ENCODE results near the gene PITX2.
"Not testable (repeated sequence)": the region's sequence is repeated elsewhere in the genome, so short reads cannot be mapped to it uniquely, and the experiment has no call there.

The PITX2 gene

GRCh38 chr4:110610620-110610939, 12.3 kb downstream of the PITX2 start:
- DNase-seq, result no peak

GRCh38 chr4:110609044-110609750, 13.7 kb downstream of the PITX2 start:
- no peak for DNase-seq

DNA sequence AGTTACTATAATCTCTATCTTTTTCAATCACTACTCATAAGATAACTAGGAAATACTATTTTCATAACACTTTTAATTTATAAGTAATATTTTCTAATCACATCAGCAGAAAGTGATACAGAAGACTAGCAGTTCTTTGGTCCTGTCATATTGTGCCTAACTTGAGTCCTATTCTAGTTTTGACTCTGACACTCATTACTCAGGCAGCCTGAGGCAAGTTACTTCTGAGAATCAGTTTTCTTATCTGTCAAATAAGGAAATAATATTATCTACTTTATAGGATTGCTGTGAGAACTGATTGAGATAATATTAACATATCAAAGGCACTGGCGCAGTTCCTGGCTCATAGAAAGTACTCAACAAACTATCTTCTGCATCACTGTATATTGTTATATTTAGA, 17.8 kb downstream of the PITX2 start:
- DNase-seq, result no peak

GRCh38 chr4:110602061-110602460, 20.8 kb downstream of the PITX2 start:
- no peak for DNase-seq

GRCh38 chr4:110597582-110597981, 25.3 kb downstream of the PITX2 start:
- no peak for DNase-seq

GRCh38 chr4:110596431-110596830, 26.4 kb downstream of the PITX2 start:
- DNase-seq, result no peak

GRCh38 chr4:110595583-110595982, 27.3 kb downstream of the PITX2 start:
- DNase-seq, result no peak

DNA sequence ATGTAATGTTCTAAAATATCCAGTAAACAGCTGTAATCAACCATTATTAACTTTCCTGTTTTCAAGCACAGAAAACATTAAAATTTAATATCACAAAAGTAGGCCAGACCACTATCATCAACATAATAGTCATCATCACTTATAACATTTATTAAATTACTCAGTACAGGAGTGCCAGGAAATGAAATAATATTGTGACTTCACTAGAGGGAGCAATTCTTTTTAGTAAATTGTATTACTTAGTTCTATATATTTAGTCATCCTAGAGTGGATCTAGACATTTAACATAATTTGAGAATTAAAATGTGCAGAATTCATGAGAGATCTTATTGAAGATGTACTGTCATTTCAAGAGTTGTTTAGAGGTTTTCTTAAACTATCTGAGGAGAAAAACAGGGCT, 33.6 kb downstream of the PITX2 start:
- no peak for DNase-seq

DNA sequence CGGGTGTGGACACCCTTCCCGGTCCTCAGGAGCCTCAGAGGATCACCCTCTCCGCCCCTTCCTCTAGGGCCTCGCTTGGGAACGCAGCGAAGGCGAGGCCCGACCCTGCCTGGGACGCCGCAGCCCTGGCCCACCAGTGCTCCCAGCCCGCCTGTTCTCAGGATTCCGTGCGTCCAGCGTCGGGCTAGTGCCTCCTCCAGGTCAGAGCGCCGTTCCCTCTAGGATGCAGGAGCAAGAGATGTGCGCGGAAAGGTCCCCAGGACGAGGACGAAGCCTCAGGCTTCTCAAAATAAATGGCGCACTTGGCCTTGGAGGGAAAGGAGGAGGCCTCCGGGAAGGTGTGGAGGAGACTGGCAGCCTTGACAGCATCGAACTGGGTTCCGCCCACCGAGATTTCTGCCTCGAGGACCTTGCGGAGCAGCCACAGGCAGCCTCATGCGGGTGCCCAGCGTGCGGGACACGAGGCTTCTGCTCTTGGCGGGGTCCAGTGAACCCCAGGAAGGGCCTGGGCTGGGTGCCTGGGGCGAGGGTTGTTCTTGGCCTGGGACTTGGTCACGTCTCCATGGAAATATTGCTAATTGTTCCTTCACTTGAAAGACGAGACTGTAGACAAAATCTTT, 35.1 kb downstream of the PITX2 start:
- DNase-seq, result no peak

DNA sequence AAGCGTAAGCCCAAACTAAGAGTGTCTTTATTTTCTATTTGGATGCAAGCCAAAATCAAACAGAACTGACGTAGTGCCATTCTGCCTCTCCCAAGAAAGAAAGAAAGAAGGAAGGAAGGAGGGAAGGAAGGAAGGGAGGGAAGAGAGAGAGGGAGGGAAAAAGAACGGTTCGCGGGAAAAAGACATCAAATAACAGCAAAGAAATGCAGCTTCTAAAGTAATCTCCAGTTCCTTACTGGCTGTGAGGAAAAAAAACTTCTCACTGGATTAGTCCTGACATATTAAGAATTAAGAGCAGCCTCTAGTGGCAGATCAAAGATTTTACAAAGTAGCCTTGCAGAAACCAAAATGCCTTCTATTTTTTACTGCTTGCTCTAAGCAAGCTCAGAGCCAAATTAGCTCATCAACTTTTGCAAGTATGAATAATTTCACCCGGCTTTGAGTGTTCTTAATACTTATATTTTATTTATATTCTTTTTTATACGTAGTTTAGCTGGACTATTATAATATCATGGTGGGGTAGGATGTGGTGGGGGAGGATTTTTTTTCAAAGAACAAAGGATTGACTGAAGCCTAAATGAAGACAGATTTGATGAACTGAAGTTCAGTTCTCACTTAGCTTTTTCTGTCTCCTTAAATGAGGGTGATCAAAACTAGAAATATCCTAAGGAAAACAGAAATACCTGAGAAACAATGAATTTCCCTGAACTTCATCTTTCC, 36.6 kb downstream of the PITX2 start:
- DNase-seq, result no peak

- not testable (repeated sequence) for DNase-seq
Observed at GRCh38 chr4:110576696-110577095, 46.2 kb downstream of the PITX2 start.
